HEK293T (cell line): ENCODE data around the gene FAM114A2.

Experiments used
- ARNT ChIP-seq: fragments of 450-650 bp; IDR thresholded peaks from 2 replicates; pipeline ENCODE4 v1.6.1; 2017; ENCODE audit warnings: mild to moderate bottlenecking
- BHLHE40 ChIP-seq: fragments of 450-650 bp; IDR thresholded peaks from 2 replicates; pipeline ENCODE4 v1.6.1; 2016; ENCODE audit warnings: mild to moderate bottlenecking, moderate library complexity, borderline replicate concordance
- CTBP1 ChIP-seq: fragments of 450-650 bp; IDR thresholded peaks from 2 replicates; pipeline ENCODE4 v1.6.1; 2016; ENCODE audit warnings: borderline replicate concordance
- FOXA1 ChIP-seq: fragments of 450-650 bp; IDR thresholded peaks from 2 replicates; pipeline ENCODE4 v1.6.1; 2016; ENCODE audit warnings: mild to moderate bottlenecking
- FOXK2 ChIP-seq: fragments of 450-650 bp; IDR thresholded peaks from 2 replicates; pipeline ENCODE4 v1.6.1; 2016; ENCODE audit warnings: mild to moderate bottlenecking
- FOXM1 ChIP-seq: fragments of 450-650 bp; IDR thresholded peaks from 2 replicates; pipeline ENCODE4 v1.6.1; 2017; ENCODE audit warnings: mild to moderate bottlenecking, borderline replicate concordance
- HDGF ChIP-seq: fragments of 450-650 bp; IDR thresholded peaks from 2 replicates; pipeline ENCODE4 v1.6.1; 2017; ENCODE audit warnings: antibody characterized with exemption, borderline replicate concordance
- SP1 ChIP-seq: fragments of 450-650 bp; IDR thresholded peaks from 2 replicates; pipeline ENCODE4 v1.6.1; 2017
- SUZ12 ChIP-seq: fragments of 450-650 bp; IDR thresholded peaks from 2 replicates; pipeline ENCODE4 v1.6.1; 2016; ENCODE audit warnings: mild to moderate bottlenecking
- TARDBP ChIP-seq: fragments of 450-650 bp; IDR thresholded peaks from 2 replicates; pipeline ENCODE4 v1.6.1; 2016
- ZNF384 ChIP-seq: fragments of 450-650 bp; IDR thresholded peaks from 2 replicates; pipeline ENCODE4 v1.6.1; 2016
- TF ChIP-seq, protein P1 (sequence below): fragments of 450-650 bp; IDR thresholded peaks from 2 replicates; pipeline ENCODE4 v1.6.1; 2016

DNA sequence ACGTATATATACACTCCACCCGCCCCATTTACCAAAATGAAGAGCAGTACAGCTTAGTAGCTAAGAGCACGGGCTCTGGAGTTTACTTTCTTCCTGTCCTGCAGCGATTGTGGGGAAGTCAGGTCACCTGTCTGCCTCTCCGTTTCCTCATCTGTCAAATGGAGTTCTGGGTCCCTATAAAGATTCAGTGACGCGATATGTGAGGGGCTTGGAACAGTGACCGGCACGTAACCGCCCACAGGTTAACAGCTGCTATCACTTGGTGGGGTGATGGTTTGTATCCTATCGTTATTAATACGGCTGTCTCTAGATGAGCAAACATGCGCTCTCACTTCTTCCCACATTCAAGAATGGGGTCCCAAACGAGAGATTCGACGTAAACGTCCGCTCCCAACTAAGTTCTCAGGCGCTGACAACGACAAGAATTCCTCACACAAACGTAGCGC is 426 bp downstream of the FAM114A2 start:
- no peak for TF ChIP-seq TARDBP
- TF ChIP-seq CTBP1, result no peak
- no peak for TF ChIP-seq ARNT
- TF ChIP-seq FOXA1, result no peak
- TF ChIP-seq ZNF384, result no peak
- TF ChIP-seq FOXM1, result no peak
- no peak for TF ChIP-seq BHLHE40
- no peak for TF ChIP-seq FOXK2
- TF ChIP-seq SUZ12, result no peak
- TF ChIP-seq SP1, result no peak
- no peak for TF ChIP-seq HDGF
- TF ChIP-seq, protein P1, sequence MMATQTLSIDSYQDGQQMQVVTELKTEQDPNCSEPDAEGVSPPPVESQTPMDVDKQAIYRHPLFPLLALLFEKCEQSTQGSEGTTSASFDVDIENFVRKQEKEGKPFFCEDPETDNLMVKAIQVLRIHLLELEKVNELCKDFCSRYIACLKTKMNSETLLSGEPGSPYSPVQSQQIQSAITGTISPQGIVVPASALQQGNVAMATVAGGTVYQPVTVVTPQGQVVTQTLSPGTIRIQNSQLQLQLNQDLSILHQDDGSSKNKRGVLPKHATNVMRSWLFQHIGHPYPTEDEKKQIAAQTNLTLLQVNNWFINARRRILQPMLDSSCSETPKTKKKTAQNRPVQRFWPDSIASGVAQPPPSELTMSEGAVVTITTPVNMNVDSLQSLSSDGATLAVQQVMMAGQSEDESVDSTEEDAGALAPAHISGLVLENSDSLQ, result no peak
